ENCODE results near the gene WDR91.

Gene WDR91

GRCh38 chr7:135165862-135166261 is 45.5 kb downstream of the WDR91 start:
- DNase-seq (ENCODE audit: insufficient read length, low spot score), result no peak
- FAIRE-seq, result no peak
- no peak for TF ChIP-seq CTCF (IDR thresholded peaks at IDR 0.05; ENCODE audit: insufficient read depth, missing control alignments)

DNA sequence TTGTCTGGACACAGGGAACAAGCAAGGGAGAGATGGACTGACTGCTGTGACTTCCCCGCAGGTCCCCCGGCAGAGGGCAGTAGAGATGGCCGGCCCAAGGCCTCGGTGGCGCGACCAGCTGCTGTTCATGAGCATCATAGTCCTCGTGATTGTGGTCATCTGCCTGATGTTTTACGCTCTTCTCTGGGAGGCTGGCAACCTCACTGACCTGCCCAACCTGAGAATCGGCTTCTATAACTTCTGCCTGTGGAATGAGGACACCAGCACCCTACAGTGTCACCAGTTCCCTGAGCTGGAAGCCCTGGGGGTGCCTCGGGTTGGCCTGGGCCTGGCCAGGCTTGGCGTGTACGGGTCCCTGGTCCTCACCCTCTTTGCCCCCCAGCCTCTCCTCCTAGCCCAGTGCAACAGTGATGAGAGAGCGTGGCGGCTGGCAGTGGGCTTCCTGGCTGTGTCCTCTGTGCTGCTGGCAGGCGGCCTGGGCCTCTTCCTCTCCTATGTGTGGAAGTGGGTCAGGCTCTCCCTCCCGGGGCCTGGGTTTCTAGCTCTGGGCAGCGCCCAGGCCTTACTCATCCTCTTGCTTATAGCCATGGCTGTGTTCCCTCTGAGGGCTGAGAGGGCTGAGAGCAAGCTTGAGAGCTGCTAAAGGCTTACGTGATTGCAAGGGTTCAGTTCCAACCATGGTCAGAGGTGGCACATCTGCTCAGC is 46.8 kb downstream of the WDR91 start:
- FAIRE-seq, result no peak
- no peak for DNase-seq (ENCODE audit: insufficient read length, low spot score)
- TF ChIP-seq CTCF (IDR thresholded peaks at IDR 0.05; ENCODE audit: insufficient read depth, missing control alignments), result no peak

DNA sequence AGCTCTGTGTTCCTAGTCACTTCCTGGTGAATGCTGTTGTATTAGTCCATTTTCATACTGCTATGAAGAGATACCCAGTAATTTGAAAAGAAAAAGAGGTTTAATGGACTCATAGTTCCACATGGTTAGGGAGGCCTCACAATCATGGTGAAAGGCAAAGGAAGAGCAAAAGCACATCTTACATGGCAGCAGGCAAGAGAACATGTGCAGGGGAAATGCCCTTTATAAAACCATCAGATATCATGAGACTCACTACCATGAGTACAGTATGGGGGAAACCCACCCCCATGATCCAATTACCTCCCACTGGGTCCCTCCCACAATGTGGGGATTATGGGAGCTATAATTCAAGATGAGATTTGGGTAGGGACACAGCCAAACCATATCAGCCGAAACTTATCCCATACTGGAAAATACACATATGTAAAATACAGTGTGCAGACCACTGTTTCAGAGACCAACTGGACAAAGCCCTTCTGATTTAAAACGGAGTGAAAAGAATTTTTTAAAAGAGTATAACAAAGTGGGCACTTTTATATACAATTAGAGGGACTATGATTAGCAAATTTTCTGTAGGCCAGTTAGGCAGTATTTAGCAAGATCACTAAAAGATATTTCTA is 48.8 kb downstream of the WDR91 start:
- TF ChIP-seq CTCF (IDR thresholded peaks at IDR 0.05; ENCODE audit: insufficient read depth, missing control alignments), result no peak
- DNase-seq (ENCODE audit: insufficient read length, low spot score), result no peak
- FAIRE-seq, result no peak

DNA sequence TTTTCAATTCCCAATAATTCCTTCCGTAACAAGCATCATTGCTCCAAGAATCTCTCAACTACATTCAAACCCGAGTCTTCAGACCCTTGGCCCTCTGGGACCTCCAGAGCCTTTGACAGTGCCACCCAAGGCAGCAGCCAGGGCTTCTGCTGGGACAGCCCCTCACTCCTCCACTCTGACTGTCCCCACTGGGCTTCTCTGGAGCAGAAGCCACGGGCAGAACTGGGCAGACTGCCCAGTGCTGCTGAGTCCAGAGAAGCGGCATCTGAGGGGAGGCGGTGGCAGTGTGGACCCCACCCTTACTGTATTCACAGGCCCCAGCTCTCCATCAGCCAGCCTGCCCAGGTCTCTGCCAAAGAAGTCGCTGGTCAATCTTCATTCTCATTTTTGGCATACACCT is 49.7 kb downstream of the WDR91 start:
- TF ChIP-seq CTCF (IDR thresholded peaks at IDR 0.05; ENCODE audit: insufficient read depth, missing control alignments), result no peak
- DNase-seq (ENCODE audit: insufficient read length, low spot score), result no peak
- no peak for FAIRE-seq

- no peak for TF ChIP-seq CTCF (IDR thresholded peaks at IDR 0.05; ENCODE audit: insufficient read depth, missing control alignments)
- DNase-seq (ENCODE audit: insufficient read length, low spot score) (no peak), FAIRE-seq (no peak)
Measured at GRCh38 chr7:135160858-135161653, 50.3 kb downstream of the WDR91 start.

- FAIRE-seq (no peak), DNase-seq (ENCODE audit: insufficient read length, low spot score) (no peak)
- no peak for TF ChIP-seq CTCF (IDR thresholded peaks at IDR 0.05; ENCODE audit: insufficient read depth, missing control alignments)
Measured at GRCh38 chr7:135160098-135160857, 51.0 kb downstream of the WDR91 start.
